NCI-H1048 (cell line): ENCODE measurements around the gene USP28.
"Not testable (repeated sequence)": the region's sequence is repeated elsewhere in the genome, so short reads cannot be mapped to it uniquely, and the experiment has no call there.

Experiments used
- DNase-seq: peaks from one replicate; lab custom pipeline; 2025; lab: John Stamatoyannopoulos, UW

USP28 gene, protein sequence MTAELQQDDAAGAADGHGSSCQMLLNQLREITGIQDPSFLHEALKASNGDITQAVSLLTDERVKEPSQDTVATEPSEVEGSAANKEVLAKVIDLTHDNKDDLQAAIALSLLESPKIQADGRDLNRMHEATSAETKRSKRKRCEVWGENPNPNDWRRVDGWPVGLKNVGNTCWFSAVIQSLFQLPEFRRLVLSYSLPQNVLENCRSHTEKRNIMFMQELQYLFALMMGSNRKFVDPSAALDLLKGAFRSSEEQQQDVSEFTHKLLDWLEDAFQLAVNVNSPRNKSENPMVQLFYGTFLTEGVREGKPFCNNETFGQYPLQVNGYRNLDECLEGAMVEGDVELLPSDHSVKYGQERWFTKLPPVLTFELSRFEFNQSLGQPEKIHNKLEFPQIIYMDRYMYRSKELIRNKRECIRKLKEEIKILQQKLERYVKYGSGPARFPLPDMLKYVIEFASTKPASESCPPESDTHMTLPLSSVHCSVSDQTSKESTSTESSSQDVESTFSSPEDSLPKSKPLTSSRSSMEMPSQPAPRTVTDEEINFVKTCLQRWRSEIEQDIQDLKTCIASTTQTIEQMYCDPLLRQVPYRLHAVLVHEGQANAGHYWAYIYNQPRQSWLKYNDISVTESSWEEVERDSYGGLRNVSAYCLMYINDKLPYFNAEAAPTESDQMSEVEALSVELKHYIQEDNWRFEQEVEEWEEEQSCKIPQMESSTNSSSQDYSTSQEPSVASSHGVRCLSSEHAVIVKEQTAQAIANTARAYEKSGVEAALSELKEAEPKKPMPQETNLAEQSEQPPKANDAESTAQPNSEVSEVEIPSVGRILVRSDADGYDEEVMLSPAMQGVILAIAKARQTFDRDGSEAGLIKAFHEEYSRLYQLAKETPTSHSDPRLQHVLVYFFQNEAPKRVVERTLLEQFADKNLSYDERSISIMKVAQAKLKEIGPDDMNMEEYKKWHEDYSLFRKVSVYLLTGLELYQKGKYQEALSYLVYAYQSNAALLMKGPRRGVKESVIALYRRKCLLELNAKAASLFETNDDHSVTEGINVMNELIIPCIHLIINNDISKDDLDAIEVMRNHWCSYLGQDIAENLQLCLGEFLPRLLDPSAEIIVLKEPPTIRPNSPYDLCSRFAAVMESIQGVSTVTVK

DNA sequence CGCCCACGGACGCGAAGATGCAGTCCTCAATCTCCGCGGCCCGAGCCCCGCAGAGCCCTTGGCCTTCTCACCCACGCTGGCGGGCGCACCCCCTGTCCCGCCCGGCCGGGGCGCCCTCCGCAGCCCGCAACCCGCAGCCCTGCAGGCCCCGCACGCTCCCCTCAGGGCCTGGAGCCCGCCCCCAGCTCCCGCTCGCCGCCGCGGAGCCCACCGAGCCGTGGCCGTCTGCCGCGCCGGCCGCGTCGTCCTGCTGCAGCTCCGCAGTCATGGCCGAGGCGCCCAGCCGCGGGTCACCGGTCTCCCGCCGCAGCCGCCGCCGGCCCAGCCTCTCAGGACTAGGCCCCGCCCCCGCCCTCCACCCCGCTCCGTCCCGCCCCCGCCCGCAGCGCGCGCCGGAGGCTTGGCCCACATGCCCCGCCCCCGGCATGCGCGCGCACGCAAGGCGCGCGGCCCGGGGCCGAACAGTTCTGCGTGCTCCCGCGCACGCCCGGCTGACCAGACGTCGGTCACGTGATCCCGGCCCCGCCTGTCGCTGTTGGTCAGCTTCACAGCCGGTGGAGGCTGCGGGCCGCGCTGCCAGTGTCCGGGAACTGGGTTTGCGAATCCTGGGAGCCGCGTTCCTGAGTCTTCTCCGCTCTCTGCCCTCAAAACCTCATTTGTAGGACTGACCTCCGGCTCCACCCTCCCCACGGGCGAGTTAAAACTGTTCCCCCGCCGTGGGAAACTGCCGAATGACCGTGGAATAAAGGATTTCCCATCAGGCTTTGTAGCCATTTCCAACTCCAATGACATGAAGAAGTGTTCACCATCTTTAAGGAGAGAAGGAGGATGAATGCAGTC, at the start of gene USP28:
USP28 (minus strand) TSS at position 339 of the 840 bp plus-strand sequence; CDS start at position 268, 71 bp downstream.
- peak; percentile 89 for DNase-seq

DNA sequence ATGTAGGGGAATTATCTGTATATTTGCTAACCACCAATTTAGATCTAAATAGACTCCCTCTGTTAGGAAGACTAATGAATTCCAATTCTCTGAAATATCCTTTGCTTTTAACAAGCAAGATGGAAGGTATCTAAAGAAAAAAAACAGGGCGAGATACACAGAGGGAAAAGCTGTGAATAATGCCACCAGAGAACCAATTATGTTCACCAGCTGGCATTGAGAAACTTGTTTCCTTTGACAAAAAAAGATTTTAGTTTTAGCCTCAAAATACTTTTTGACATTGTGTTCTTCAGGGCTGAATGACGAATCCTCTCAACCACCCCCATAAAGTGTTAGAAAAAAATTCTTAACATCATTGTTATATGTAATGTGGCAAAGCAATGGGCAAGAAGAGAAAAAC, 48.2 kb upstream of the USP28 start:
- no peak for DNase-seq

DNA sequence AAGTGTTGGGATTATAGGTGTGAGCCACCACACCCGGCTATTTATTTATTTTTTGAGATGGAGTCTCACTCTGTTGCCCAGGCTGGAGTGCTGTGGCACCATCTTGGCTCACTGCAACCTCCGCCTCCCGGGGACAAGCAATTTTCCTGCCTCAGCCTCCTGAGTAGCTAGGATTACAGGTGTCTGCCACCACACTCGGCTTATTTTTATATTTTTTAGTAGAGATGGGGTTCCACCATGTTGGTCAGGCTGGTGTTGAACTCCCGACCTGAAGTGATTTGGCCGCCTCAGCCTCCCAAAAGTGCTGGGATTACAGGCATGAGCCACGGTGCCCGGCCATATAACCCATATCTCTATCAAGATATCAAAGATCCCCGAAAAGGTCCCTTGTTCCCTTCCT, 36.1 kb upstream of the USP28 start:
- DNase-seq: not testable (repeated sequence)

DNA sequence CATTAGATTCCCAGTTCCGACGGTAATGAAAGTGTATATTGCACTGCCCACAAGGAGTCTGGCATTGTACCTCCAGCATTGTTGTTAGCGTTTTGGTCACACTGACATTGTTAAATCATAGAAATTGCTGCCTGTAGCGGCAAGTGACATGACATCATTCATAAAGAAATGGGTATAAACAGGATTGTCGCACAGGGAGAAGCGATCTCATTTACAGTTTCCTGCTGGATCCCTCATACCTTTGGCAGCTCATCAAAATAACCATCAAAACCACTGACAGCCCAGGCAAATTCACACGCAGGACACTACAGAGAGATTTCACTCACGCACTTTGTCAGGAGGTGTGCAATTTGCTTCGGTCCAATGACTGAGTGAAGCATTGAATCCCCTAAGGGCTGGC, 32.7 kb upstream of the USP28 start:
- no peak for DNase-seq

DNA sequence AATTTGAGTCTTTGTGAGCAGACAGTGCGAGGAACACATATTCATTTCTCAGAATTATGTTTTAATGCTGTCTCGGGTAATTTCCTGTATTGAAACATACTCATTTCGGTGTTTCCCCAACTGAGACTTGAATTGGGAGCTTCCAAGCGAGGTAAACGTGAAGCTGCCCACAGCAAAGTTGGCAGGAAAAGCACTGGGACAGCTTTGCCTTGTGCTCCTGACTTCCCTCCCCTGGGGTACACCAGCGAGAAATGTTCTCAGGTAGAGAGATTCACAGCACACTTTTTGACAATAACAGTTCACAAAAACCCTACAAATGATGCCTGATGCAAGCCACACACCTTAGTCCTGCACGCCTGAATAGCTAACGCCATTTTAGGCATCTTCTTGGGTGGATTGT, 32.3 kb upstream of the USP28 start:
- no peak for DNase-seq

DNA sequence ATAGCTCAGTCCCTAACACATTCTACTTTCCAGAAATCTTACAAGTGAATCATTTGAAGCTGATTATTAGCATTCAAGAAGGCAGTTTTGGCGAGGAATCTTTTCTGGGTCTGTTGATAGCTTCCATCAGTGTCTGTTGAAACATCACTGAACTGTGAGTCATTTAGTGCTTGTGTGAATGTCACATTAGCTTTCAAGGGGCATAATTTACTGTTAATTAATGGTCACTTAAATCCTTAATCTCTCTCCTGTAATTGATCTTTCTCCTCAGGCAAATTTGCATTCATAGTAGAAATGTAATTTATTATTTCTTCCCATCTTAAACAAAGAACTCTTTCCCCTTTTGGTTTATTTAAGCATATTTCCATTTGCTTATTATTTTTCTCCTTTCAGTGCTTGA, 31.8 kb upstream of the USP28 start:
- DNase-seq: no peak

DNA sequence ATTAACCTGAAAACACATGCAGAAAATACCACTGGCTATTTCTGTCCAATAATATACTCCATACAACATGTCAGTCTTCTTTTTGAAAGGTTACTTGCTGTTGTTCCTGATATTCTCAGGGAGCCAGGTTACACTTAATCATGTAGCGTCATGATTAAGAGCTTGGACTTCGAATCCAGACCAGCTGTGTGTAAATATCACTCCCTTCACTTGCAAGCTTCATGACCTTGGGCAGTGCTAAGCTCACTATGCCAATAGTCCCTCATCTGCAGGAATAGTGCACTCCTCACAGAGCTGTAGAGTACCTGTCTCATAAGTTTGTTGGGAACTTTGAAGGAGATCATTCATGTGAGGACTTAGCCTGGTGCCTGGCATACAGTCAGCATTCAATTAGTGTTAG, 31.1 kb upstream of the USP28 start:
- no peak for DNase-seq

DNA sequence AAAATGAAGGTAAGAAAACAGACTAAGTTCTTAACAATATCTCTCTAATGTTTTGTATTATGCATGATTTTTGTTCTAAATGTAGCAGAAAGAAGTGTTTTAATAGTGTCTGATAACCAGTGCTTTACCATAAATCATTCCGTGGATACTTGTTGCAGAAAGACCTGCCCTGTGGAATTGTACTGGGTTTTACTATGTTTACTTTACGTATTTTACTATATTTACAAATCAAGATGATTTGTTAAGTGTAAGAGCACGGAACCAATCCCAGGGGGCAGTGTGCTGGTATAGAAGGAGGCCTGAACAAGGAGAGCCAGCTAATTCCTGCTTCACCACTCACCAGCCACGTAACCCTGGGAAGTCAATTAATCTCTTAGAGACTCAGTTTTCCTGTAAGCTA, 30.7 kb upstream of the USP28 start:
- DNase-seq: no peak

DNA sequence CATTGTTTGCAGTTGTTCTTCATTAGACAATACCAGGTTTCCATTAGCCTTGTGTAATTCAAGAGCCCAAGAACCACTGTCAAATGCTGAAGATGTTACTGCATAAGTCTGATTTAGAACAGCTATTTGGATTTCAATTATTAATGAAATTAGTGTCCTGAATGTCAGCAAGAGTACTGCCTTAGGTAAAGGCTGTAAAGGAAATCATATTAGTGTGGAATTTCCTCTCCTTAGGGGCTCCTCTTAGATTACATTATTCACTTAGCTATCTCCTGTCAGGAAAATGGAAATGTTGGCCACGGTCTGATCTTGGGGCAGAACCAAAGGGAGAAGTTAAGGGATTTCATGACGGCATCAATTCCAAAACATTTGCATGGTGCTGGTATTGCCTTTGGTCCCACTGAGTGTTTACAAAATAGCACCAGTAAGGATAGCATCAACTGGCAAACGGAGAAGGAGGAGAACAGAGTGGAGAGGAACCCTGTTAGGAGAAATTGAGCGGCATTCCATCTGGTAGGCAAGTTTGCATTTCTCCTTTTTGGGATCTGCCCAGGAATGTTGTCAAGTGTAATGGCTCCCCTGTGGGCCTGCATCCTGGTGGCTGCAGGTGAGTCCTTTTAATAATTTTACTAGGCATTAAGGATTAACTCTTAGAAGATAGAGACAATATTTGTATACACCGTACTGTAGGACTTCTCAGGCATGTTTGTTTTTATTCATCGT, 29.2 kb upstream of the USP28 start, which contains the start of gene HTR3B:
HTR3B (plus strand) TSS at position 418 of the 723 bp plus-strand sequence; CDS start at position 556, 138 bp downstream.
- DNase-seq: no peak

DNA sequence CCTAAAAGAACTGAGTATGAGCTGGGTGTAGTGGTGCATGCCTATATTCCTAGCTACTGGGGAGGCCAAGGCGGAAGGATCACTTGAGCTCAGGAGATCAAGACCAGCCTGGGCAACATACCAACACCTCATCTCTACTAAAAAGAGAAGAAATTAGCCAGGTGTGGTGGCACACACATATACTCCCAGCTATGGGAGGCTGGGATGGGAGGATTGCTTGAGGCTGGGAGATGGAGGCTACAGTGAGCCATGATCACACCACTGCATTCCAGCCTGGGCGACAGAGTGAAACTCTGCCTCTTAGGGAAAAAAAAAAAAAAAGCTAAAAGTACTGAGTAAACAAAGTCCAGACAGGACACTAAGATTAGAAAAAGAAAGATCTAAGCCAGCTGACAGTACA, 25.8 kb upstream of the USP28 start:
- DNase-seq: no peak

DNA sequence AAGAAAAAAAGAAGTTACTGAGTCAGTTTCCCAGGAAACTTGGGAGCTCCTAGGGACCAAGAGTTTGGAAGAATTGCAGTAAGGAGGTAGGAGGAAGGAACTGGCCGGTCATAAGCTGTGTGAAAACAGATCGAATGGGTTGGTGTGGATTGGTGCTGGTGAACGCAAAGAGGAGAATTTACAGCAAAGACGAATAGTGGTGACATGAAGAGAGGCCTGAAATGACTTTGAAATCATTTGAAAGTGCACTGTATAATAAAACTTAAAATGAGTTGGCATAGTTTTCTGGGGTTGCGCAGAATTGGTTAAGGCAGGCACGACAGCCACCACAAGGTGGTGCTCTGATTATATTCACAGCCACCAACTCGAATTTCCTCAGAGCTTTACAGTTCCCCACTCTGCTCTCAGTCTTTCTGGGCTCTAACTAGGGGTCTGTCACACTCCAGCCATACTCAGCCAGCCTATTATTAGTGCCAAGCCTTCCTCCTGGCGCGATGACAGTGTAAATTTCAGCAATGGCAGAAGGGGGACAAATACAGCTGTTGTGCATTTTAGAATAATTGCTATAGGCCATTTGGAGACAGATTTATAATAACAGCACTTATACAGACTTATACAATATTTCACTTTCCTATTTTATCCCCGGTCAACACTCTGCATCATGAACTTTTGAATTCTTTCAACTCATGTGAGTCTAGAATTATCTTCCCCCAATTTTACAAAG, 20.9 kb upstream of the USP28 start:
- DNase-seq: no peak

DNA sequence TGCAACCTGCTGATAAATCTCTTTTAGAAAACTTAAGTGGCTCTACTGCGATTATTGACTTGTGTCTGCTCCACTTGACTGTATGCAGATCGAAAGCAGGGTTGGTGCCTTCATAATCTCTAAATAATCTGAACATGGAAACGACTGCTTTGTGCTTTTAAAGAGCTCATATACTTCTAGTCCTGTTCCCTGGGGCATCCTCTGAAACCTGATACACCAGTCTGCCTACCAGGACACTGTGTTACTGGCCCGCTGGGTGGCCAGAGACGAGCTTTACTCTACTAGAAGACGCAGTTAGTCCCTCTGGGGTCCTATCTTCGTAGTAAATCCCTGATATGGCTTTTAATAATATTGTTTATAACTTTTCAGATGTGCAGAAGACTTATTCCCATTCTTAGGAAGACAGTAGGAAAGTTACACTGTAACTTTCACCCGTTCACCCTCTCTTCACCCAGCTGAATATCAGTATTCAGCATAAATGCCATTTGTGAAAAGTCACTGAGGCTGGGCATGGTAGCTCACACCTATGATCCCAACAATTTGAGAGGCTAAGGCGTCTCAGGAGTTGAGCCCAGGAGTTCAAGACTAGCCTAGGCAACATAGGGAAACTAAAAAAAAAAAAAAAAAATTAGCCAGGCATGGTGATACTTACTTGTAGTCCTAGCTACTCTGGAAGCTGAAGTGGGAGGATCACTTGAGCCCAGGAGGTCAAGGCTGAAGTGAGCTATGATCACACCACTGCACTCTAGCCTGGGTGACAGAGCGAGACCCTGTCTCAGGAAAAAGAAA, 20.2 kb upstream of the USP28 start:
- DNase-seq: no peak

DNA sequence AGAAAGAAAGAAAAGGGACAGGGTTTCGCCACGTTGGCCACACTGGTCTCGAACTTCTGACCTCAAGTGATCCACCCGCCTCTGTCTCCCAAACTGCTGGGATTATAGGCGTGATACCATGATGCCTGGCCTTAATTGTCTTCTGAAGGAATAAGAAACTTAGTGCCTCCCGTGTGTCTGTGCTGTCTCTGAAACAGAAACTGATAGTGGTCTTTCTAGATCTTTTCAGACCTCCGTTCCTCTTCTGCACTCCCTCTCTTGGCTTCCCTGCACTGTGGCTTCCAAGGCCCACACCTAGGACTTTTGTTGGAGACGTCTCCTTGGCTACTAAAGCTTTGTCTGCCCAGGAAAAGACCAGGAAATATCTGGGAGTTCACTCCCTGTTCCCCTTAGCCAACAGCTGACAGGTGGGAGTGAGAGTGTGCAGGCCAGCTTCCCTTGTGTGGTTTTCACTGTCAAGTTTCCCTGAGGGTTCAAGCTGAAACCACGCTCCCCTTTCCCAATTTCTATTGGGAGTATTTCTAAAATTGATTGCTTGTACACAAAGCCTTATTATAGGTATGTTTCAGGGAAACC, 19.1 kb upstream of the USP28 start:
- DNase-seq: no peak

DNA sequence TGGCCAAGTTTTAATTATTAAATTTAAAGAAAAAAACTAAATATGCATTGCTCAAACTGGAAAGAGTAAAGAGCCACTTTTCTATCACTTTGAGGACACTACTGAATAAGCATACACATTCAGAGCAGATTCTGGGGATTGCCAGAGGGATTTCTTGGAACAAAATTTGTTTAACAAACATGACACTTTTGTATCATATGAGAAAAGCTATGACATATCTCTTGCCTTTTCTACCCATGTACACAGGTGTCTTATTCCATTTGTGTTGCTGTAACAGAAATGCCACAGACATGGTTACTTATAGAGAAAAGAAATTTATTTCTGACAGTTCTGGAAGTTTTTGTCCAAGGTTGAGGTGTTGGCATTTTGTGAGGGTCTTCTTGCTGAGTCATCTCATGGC, 13.5 kb upstream of the USP28 start:
- DNase-seq: no peak

DNA sequence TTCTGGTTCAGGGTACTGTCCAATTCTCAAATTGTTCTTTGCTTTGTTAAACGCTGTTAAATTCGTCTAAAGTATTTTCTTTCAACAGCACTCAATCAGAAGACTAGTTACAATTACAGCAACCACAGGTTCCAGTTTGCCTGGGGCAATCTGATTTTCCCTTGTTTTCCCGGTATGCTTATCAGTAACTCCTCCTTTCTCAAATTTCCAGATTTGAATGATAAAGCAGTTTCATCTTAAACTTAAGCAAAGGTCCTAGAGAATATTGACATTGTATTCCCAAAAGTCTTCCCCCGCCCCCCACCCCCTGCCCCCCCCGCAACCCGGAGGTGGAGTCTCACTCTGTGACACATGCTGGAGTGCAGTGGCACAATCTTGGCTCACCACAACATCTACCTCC, 10.5 kb upstream of the USP28 start:
- no peak for DNase-seq

DNA sequence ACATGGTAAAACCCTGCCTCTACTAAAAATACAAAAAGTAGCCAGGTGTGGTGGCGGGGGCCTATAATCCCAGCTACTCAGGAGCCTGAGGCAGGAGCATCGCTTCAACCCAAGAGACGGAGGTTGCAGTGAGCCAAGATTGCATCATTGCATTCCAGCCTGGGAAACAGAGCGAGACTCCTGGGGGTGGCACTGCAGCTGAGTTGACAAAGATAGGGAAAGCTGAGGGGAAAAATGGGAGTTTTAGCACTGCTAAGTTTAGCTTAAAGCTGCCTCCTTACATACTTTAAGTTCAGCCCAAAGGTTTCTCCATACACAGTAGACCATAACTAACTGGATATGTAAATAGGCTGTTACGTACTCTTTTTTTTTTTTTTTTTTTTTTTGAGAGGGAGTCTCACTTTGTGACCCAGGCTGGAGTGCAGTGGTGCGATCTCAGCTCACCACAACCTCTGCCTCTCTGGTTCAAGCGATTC, 9.0 kb upstream of the USP28 start:
- no peak for DNase-seq

DNA sequence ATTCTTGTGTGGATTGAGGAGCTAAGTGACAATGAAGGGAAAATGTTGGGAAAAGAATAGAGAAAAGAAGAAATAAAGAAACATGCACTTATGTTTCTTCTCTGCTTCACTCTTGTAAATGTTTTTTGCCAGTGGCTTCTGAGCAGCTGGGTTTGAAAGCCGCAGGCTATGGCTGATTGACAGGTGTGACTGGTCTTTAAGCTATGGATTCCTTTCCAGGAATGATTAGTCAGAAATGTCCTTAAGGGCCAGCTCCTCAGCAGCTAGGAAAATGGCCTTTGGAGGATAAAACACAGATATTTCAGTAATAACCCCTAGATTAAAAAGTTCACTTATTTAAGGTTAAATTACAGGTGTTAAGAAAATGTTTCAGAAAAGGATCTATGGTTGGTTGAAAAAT, 6.5 kb upstream of the USP28 start:
- no peak for DNase-seq

DNA sequence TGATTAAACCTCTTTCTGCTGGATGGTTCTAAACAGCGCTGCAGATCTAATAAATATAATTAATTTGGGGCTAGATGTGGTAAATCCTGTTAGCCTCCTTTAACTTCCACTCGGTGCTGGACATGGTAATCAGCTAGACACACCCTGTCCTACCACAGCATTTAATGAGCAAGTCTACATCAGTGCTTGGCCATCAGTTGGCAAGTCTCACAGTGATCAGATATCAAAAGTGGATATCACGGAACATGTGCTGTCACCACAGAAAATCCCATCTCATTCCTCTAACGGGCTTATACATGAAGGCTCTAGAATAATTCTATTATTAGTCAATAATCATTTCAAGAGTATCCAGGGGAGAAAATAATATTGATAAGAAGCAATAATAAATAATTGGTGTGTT, 5.6 kb upstream of the USP28 start:
- DNase-seq: no peak

DNA sequence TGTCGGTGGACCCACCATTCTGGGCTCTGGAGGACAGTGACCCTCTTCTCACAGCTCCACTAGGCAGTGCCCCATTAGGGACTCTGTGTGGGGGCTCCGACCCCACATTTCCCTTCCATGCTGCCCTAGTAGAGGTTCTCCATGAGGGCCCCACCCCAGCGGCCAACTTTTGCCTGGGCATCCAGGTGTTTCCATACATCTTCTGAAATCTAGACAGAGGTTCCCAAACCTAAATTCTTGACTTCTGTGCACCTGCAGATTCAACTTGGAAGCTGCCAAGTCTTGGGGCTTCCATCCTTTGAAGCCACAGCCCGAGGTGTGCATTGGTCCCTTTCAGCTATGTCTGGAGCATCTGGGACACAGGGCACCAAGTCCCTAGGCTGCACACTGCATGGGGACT, 4.1 kb upstream of the USP28 start:
- not testable (repeated sequence) for DNase-seq
